Cortex of kidney (tissue), 1 donor: ENCODE results near the gene TTBK2.
"Not testable (repeated sequence)": the region's sequence is repeated elsewhere in the genome, so short reads cannot be mapped to it uniquely, and the experiment has no call there.

Experiments used
- DNase-seq: peaks from one replicate; lab custom pipeline; 2025; lab: John Stamatoyannopoulos, UW

Gene TTBK2

DNA sequence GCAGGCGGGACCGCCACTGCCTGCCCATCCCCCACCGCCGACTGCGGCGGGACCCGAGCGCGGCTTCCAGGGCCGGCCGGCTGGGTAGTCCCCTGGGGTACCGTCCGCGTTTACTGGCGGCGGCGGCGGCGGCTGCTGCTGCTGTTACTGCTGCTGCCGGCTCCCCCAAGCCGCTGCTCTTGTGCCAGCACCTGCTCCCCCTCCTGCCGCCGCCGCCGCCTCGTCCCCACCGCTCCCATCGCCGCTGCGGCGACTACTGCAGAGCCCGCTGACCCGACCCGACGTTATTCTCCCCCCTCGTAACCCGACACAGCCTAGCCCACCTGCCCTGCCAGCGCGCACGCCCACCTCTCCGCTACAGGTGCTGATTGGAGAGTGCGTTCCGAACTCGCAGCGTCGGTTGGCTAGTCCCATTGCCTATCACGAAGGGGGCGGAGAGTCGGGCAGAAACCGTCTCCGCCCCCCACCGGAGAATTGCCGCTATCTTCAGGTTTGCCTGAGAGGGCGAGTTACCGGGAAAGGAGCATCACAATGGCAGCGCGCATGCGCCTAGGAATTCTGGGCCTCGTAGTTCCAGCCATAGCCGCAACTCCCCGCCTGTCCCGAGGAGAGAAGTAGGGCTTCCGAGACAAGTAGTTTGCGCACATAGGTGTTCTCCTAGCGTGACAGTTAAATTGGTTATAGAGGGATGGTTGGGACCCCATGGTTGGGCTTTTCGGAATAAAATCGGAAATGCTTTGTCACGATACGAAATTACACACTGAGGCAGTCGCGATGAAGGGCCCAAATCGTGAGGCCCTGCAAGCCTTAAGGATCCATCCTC lies at the start of gene TTBK2:
TTBK2 (minus strand) TSS at position 260 of the 823 bp plus-strand sequence. CDS start 42,161 bp downstream, outside the sequence.
- DNase-seq, result no peak

DNA sequence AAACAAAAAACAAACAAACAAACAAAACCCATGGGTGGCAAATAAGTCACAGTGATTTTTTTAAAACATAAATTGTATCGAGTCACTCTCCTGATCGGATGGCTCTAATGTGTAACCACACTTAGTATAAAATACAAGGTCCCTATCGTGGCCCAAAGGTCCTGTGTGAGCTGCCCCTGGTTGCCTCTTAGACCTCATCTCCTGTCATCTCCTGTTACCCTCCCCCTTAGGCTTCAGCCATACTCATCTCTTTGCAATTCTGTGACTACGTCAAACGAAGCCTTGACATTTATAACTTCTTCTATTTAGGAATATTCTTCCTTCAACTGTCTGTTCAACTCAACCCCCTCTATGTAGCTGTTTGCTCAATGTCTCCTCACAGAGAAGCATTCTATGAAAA lies 43.9 kb upstream of the TTBK2 start:
- no peak for DNase-seq

DNA sequence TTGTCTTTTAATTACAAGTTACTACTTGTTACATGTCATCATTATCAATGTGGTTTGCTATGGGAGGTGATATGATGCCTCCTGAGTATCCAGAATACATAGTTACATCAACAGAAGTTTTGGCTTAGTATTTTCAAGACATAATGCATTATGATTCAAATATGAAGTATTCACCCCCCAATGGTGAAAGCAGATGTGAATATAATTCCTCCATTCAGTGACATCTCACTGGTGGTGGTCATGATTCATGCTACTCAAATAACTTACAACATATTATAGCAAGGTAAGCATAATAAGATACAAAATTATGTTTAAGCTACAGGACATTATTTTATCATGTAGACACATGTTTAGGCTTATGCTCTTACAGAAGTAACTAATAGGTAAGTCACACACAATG lies 34.9 kb upstream of the TTBK2 start:
- no peak for DNase-seq

DNA sequence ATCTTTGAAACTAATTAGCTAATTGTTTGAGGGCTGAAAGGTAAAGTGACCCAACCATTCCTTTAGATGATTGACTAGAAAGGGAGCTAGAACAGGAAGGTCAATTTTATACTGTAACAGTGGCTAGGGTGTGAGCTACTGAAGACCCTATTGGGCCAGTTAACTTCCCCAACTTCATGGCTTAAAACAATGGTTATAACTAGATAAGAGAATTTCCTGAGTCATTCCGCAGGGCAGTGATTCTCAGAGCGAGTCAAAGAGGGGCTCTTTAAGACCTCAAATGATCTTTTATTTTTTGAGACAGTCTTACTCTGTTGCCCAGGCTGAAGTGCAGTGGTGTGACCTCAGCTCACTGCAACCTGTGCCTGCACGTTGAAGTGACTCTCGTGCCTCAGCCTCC lies 33.7 kb upstream of the TTBK2 start:
- no peak for DNase-seq

DNA sequence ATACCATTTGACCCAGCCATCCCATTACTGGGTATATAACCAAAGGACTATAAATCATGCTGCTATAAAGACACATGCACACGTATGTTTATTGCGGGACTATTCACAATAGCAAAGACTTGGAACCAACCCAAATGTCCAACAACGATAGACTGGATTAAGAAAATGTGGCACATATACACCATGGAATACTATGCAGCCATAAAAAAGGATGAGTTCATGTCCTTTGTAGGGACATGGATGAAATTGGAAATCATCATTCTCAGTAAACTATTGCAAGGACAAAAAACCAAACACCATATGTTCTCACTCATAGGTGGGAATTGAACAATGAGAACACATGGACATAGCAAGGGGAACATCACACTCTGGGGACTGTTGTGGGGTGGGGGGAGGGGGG lies 28.3 kb upstream of the TTBK2 start:
- DNase-seq, result not testable (repeated sequence)

DNA sequence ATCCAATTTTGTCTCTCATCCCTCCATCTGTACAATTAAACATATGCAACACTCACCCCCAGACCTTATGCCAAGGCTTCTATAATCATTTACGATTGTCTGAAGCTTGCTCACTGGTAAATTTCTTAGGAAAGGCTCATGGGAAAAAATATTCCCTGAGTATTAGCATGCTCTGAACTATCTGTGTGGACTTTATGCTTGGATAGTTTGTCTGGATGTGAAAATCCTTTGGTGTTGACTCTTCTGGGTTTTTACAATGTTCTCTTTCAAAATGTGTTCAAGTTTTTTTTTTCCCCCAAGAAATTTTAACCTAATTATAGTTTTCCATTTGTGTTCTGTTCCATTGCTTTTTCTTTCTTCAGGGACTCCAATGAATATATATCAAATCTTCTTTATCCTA lies 19.9 kb upstream of the TTBK2 start:
- no peak for DNase-seq

DNA sequence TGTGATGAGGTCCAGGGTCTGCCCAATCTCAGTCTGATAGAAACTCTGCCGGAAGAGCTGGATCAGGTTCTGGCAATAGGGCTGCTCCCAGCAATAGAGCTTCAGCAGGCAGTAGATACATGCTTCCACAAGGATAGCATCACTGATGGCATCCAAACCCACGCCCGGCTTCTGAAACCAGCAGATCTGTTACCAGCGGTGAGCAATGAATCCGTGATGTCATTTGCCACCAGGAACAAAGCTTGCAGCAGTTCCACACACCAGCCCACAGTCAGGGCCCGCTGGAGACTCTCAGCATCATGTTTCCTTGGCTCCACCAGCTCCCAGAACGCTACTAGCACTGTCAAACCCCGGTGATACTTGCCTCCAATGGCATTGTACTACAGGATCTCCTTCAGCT lies 19.3 kb upstream of the TTBK2 start:
- no peak for DNase-seq

DNA sequence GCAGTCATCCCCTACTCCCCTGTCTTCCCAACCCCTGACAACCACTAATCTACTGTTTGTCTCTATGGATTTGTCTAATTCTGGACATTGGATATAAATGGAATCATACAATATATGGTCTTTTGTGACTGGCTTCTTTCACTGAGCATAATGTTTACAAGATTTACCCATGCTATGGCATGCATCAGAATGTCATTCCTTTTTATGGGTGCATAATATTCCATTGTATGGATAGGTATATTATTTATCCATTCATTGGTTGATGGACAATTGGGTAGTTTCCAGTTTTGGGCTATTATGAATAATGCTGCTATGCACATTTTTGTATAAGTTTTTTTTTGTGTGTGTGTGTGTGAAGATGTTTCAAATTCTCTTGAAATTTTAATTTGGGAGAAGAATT lies 16.6 kb upstream of the TTBK2 start:
- no peak for DNase-seq

DNA sequence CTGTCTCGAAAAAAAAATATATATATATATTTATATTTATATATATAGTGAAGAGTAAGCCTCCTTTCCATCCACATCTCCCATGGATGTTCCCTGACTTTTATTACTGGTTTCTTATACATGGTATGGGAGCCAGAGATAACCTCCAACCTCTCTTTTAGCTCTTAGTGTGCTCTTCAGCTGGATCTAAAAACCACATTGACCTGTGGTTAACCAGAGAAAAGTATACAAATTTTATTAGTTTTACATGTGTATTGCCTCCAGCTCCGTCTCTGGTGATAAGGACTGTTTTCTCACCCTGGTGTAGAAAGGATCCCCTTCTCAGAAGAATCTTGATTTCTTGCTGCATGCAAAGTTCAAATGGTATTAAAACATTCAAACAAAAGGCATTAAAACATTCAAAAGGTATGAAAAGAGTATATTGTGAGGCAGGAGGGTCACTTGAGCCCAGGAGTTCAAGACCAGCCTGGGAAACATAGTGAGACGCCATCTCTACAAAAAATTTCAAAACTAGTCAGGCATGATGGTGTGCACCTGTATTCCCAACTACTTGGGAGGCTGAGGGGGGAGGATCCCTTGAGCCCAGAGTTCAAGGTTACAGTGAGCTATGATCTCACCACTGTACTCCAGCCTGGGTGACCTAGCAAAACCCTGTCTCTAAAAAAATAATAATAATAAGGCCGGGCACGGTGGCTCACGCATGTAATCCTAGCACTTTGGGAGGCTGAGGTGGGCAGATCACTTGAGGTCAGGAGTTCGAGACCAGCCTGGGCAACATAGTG lies 13.5 kb upstream of the TTBK2 start:
- DNase-seq, result no peak

DNA sequence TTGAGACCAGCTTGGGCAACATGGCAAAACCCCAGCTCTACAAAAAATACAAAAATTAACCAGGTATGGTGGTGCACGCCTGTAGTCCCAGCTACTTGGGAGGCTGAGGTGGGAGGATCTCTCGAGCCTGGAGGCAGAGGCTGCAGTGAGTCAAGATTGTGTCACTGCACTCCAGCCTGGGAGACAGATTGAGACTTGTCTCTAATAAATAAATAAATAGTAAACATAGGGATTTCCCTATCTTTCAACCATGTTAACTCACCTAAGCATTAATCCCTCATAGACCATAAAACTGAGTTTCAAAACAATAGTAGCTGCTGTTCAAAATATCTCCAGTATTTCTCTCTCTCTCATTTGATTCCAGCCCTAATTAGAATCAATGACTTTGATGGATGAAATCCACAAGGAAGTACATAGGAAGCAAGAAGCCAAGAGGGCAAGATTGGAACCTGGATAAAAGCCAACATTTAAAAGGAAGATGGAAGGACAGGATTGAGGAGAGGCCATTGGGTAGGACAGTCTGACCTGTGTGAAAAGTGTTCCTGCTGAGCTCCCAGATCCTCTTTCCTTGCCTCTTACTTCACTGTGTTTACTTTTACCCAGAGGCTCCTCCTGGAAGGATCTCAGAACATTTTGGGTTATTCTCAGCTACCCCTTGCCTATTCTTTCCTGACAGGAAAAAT lies 12.4 kb upstream of the TTBK2 start:
- DNase-seq, result no peak

DNA sequence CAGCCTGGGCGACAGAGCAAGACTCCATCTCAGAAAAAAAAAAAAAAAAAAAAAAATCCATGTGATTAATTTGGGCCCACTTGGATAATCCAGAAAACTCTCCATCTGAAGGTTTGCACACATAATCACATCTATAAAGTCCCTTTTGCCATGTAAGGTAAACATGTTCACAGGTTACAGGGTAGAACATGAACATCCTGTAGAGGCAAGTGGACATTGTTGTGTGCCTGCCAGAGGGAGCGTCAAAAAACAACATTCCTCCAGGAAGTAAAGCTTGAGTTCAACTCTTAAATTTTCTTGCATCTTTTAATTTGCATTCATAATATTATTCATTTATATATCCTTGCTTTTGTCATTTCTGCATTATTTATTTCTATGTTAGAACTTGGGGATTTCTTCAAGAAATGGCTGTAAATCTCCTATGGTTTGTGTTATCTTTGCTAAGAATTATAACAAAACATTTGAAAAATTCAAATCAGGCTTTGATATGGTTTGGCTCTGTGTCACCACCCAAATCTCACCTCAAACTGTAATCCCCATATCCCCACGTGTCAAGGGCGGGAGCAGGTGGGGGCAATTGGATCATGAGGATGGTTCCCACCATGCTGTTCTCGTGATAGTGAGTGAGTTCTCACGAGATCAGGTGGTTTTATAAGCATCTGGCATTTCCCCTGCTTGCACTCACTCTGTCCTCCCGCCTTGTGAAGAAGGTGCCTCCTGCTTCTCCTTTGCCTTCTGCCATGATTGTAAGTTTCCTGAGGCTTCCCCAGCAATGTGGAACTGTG lies 11.3 kb upstream of the TTBK2 start:
- DNase-seq, result no peak

DNA sequence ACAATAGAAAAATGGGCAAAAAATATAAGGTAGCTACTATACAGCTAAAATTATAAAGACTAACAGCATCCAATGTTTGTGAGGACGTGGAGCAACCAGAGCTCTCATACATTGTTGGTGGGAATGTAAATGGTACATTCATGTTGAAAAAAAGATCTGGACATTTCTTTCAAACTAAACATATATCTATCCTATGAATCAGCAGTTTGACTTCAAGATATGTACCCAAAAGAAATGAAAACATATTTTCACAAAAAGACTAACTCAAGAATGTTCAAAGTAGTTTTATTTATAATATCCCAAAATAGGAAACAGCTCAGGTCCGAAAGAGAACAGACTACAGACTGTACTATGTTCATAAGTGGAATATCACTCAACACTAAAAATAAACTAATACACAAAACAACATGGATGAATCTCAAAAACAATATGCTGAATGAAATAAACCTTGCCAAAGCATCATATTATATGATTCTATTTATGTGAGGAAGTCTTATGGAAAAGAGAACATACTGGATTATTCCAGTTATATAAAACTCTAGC lies 8.8 kb upstream of the TTBK2 start:
- no peak for DNase-seq

DNA sequence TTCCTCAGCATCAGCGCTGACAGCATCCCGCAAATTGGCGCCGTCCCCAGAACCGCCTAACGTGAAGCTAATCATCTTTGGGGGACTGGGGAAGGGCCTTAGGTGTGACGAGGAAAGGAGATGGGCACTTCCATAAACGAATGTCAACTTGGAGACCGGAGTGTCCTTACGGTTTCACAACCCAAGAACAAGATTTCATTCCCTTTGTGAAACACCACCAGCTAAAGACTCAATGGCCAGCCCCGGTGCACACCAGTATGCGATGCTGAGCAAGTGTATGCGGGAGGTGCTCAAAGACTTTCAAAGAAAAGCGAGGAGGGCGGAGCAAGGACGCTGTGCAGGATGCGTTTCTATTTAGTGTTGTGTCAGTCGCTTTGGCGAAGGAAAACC lies 759 bp upstream of the TTBK2 start:
- no peak for DNase-seq

DNA sequence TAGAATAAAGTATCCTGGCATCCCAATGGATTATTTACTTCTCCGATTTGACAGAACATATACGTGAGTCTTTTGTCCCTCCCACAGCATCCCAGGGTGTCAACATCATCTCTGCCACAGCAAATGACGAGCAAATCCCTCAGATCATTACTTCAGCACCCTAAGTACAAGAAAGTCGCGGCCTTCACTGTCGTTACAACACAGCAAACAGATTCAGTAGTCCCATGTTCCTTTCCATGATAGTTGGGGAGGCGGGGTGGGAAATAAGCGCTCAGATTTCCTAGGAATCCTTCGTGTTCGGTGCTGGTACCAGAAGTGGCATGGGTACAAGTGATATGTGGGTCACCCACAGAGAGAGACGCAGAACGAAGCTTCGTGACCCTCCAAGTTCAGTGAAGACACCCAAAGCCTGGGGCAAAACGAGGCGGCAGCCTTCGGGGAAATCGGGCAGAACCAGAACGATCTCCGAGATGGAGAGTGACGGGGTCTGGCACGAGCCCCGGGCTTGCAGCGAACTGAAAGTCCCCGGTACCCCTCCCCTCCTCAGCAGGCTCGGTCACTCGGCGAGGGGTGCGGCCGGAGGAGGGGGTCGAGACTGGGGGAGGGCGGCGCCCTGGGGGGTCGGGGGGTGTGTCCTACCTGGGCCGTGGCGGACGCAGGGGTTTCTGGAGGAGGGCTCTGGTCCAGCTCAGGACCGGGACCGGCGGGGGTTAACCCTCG lies 619 bp downstream of the TTBK2 start:
- no peak for DNase-seq

DNA sequence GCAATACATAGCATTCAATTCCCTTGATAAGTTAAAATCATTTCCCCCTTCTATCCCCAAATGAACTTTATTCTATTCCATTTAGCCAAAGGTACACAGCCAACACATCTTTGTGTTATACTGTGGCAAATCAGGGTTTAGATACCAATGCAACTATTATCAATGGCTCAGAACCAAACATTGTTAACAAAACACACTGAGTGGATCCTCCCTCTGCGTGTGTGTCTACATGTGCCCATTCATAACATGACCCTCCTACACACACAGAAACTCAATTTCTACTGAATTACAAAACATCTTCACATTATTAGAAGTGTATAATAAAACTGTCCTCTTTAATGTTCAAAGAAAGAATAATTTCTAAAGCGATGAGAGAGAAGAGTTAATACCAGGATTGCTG lies 1.3 kb downstream of the TTBK2 start:
- no peak for DNase-seq

DNA sequence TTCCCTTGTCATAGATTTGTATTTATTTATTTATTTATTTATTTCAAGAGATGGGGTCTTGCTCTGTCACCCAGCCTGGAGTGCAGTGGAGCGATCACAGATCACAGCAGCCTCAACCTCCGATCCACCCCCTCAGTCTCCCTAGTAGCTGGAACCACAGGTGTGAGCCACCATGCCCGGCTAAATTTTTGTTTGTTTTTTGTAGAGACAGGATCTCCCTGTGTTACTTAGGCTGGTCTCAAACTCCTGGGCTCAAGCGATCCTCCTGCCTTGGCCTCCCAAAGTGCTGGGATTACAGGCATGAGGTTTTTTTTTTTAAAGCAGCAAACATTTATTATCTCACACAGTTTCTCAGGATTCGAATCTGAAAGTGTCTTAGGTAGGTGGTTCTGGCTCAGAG lies 2.5 kb downstream of the TTBK2 start:
- no peak for DNase-seq

DNA sequence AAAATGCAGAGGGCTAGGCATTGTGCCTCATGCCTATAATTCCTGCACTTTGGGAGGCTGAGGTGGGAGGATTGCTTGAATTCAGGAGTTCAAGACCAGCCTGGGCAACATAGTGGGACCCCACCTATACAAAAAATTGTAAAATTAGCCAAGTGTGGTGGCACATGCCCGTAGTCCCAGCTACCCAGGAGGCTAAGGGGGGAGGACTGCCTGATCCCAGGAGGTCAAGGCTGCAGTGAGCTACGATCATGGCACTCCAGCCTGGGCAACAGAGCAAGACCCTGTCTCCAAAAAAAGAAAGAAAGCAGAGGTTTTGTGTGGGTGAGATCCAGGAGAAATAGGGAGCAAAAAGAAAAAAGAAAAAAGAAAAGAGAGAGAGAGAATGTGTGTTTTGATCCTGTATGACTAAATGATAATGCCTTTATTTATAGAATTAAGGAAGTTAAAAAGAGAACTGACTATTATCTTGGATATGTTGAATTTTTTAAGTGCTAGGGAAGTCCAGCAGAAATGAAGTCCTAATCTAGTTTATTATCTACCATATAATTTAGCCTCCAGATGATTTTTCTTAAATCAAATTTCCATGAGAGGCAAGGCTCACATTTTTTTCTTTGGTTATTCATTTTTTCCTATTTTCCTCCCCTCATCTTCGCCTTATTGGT lies 4.8 kb downstream of the TTBK2 start:
- no peak for DNase-seq

DNA sequence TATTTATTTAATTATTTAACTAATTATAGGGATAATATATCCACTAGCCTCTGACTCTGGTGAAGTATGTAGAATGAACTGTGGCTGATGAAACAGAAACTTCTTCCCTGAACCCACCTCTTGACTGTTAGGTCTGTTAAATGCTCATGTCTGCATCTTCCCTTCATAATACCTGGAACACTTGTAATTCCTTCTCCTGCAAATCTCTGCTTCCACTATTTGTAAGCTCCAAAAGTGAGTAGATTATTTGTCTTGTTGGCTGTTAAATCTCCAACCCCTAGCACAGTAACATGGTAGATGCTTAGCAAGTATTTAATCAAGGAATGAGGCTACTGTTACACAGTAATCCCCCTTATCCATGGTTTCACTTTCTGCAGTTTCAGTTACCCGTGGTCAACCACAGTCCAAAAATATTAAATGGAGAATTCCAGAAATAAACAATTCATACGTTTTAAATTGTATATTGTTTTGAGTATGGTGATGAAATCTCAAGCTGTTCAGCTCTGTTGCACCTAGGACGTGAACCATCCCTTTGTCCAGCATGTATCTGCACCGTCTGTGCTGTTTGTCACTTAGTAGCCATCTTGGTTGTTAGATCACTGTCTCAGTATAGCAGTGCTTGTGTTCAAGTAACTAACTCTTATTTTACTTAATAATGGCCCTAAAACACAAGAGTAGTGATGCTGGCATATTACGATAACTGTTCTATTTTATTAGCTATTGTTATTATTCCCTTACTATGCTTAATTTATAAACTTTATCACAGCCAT lies 5.7 kb downstream of the TTBK2 start:
- DNase-seq, result no peak

DNA sequence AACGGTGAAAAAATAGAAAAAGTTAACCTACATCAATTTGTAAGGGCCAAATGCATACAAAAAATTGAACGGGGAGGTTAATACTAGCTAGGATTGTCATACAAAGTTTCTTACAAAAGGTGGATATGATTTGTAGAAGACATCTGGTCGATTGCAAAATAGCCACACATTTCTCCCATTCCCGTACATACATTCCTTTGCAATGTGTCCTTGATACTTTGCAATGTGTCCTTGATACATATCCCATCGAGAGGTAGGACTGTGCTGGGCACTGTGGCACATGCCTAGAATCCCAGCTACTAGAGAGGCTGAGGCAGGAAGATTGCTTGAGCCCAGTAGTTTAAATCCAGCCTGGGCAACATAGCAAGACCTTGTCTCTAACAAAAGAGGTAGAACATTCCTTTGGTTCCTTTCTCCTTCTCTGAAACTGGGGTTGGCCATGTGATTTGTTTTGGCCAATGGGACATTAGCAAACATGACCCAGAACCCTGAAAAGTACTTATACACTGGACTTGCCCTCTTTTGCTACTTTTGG lies 9.5 kb downstream of the TTBK2 start:
- DNase-seq, result no peak

DNA sequence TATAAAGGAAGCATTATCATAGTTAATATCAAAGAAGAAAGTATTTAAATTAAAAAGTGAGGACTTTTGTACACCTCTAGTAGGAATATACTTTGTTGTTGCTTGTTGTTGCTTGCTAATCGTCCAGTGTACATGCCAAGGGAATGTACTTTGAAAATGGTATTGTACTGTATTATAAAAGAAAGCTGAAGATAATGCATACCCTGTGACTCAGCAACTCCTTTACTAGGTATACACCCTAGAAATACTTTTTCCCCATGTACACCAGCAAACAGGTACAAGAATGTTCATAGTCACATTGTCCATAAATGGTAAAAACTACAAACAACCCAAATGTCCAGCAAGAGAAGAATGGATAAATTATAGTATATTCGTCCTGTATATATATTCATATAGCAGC lies 12.0 kb downstream of the TTBK2 start:
- no peak for DNase-seq
